ENCODE results near the gene NINL. TPM values are rescaled to one million over a fixed set of nuclear protein-coding genes. Genes with fewer than 3 reads are reported as not detected.

NINL gene
- total and polyA plus RNA-seq, 2 of the 8 experiments (the other 6 are each of a cell fraction or from before 2014, with no cell fraction given): 15.3 to 30.0 TPM

- H3K4ac ChIP-seq (replicated peaks; ENCODE audit: insufficient read length, low read depth, low read length): no peak overlapping the region
- DNase-seq (ENCODE audit: low read depth in 1 of 2, low spot score in 2 of 2) (no peak), FAIRE-seq (no peak)
- H3K27me3 ChIP-seq (replicated peaks in 1 of 4; ENCODE audit: control insufficient read depth in 3 of 4, extremely low read depth in 1 of 4, insufficient read depth in 3 of 4, low read length in 3 of 4): no peaks in the 10 kb centered on the region
- H3K36me3 ChIP-seq (ENCODE audit: control insufficient read depth in 2 of 4, insufficient read depth in 4 of 4, low read length in 3 of 4): no peaks in the 10 kb centered on the region; a peak in 1 of 8 replicates
- no peak overlapping the region for H3K18ac ChIP-seq (ENCODE audit: extremely low read depth, low read length)
- H2BK120ac ChIP-seq (replicated peaks; ENCODE audit: low read depth, low read length): no peak overlapping the region
- no peak overlapping the region for H2BK15ac ChIP-seq (ENCODE audit: low read length)
- H3K4me1 ChIP-seq (replicated peaks in 1 of 4; ENCODE audit: control insufficient read depth in 3 of 4, insufficient read depth in 4 of 4, low read length in 3 of 4): peaks cover 0 to 6% (median 4%) of the 10 kb centered on the region in 4 experiments; a peak in 3 of 7 replicates
- no peak overlapping the region for H3K23ac ChIP-seq (ENCODE audit: insufficient read length)
- CTCF ChIA-PET (ENCODE audit: partially characterized antibody): interaction anchor here (1.1 to 2.1 kb wide), 3 partner anchors 25 to 79 kb away, joined by 3 to 10 read pairs (median 9); no protein-coding TSS in a partner anchor
- H2AFZ ChIP-seq (ENCODE audit: low read length): no peak overlapping the region
- no peak overlapping the region for H4K5ac ChIP-seq (ENCODE audit: insufficient read length, low read depth, low read length)
- H3K23me2 ChIP-seq (ENCODE audit: low read depth, low read length): no peaks in the 10 kb centered on the region
- no peak overlapping the region for H4K91ac ChIP-seq (replicated peaks; ENCODE audit: insufficient read length, low read length)
- H2BK20ac ChIP-seq (ENCODE audit: low read length): no peak overlapping the region
- no peak overlapping the region for H3K9ac ChIP-seq (replicated peaks in 1 of 4; ENCODE audit: extremely low read depth in 1 of 4, low read depth in 3 of 4, low read length in 3 of 4)
- no peak overlapping the region for H2AK5ac ChIP-seq (ENCODE audit: low read depth, low read length)
- no peaks in the 10 kb centered on the region for H3K79me2 ChIP-seq (ENCODE audit: control insufficient read depth in 1 of 2, insufficient read depth in 2 of 2, low read length in 2 of 2)
- POLR2A ChIA-PET (ENCODE audit: partially characterized antibody): interaction anchor here (0.7 kb wide), 1 partner anchor 10 kb away, joined by 3 read pairs; no protein-coding TSS in a partner anchor
- H3K27ac ChIP-seq (ENCODE audit: low read depth, low read length): no peak overlapping the region
- WGBS, 2 experiments (ENCODE audit: extremely low coverage in 1 of 2, insufficient coverage in 1 of 2, insufficient read length in 1 of 2, insufficient replicate concordance in 2 of 2, low coverage in 1 of 2, low lambda C conversion rate in 2 of 2, missing lambda C conversion rate in 1 of 2): 92% methylated on average over 18 of the region's 18 CpGs; no CpG with 5 or more reads in 1 of the 2 experiments
- no peak overlapping the region for H4K8ac ChIP-seq (ENCODE audit: extremely low read depth, insufficient read depth, low read length)
- no peak overlapping the region; the same call in 1 of the 2 replicates for H2BK5ac ChIP-seq (ENCODE audit: low read depth, low read length)
- no peaks in the 10 kb centered on the region for H3K79me1 ChIP-seq (ENCODE audit: low read depth, low read length)
- H3K4me3 ChIP-seq (ENCODE audit: extremely low read depth in 1 of 4, insufficient read depth in 2 of 4, low read depth in 3 of 4, low read length in 4 of 4): no peak overlapping the region
- H3K9me3 ChIP-seq (ENCODE audit: insufficient read depth in 2 of 2, low read depth in 1 of 2, low read length in 1 of 2): no peaks in the 10 kb centered on the region
- no peak overlapping the region for H3K56ac ChIP-seq (replicated peaks; ENCODE audit: insufficient read length, low read depth, low read length)
- peaks cover 0 to 3% of the 10 kb centered on the region in 2 experiments for H4K20me1 ChIP-seq (replicated peaks in 1 of 2; ENCODE audit: control insufficient read depth in 1 of 2, insufficient read depth in 2 of 2, low read length in 2 of 2)
- H2BK12ac ChIP-seq (ENCODE audit: low read depth, low read length): no peak overlapping the region
- H3K14ac ChIP-seq (ENCODE audit: insufficient read length): no peak overlapping the region
- no peak overlapping the region for H3K4me2 ChIP-seq (ENCODE audit: insufficient read depth in 1 of 2, low read depth in 2 of 2, low read length in 2 of 2)
- TF ChIP-seq RNF2 (IDR thresholded peaks at IDR 0.05; ENCODE audit: borderline replicate concordance, low read depth, low read length, missing control alignments, poor library complexity, severe bottlenecking): no peak
- no peak for TF ChIP-seq HDAC6 (IDR thresholded peaks at IDR 0.05; ENCODE audit: low read depth, low read length)
- TF ChIP-seq GABPA (IDR thresholded peaks at IDR 0.05; ENCODE audit: borderline replicate concordance, insufficient read depth, low read length): no peak
- no peak for TF ChIP-seq ASH2L (IDR thresholded peaks at IDR 0.05; ENCODE audit: low read length)
- no peak for TF ChIP-seq USF2 (IDR thresholded peaks at IDR 0.05; ENCODE audit: low read length)
- TF ChIP-seq TBP (IDR thresholded peaks at IDR 0.05; ENCODE audit: low read depth, low read length): no peak
- no peak for TF ChIP-seq RBBP5 (IDR thresholded peaks at IDR 0.05; ENCODE audit: borderline replicate concordance, low read depth, low read length)
- TF ChIP-seq EGR1 (IDR thresholded peaks at IDR 0.05; ENCODE audit: borderline replicate concordance, low read depth, low read length): no peak
- TF ChIP-seq KDM1A (IDR thresholded peaks at IDR 0.05; ENCODE audit: borderline replicate concordance, low read length): no peak
- no peak for TF ChIP-seq TAF7 (optimal IDR thresholded peaks at IDR 0.05; ENCODE audit: borderline replicate concordance, low read depth, low read length)
- TF ChIP-seq CREB1 (IDR thresholded peaks at IDR 0.05): no peak
- TF ChIP-seq ZNF274 (IDR thresholded peaks at IDR 0.05; ENCODE audit: borderline replicate concordance, extremely low read depth, low read length): no peak
Observed at GRCh38 chr20:25495189-25495824, 90.0 kb downstream of the NINL start.
